ENCODE results near the gene EPX. TPM values are rescaled to one million over a fixed set of nuclear protein-coding genes. Genes with fewer than 3 reads are reported as not detected.
"Not testable (repeated sequence)": the region's sequence is repeated elsewhere in the genome, so short reads cannot be mapped to it uniquely, and the experiment has no call there.

The EPX gene
- polyA plus RNA-seq (2013, experiment 1 of 2), result 0.01 TPM
- polyA plus RNA-seq (2013, experiment 2 of 2), result not detected

- Histone ChIP-seq H3K9ac (ENCODE audit: low read length) (no peak within 1 kb of the TSS), H2BK5ac (ENCODE audit: low read length) (no peak within 1 kb of the TSS), H3K79me2 (ENCODE audit: control insufficient read depth, insufficient read depth, low read length) (no peaks in the 10 kb centered on the region), H3K4me1 (ENCODE audit: control insufficient read depth, low read depth, low read length) (no peaks in the 10 kb centered on the region), H3K79me1 (ENCODE audit: low read length) (no peaks in the 10 kb centered on the region), H2AK5ac (ENCODE audit: low read length) (no peak within 1 kb of the TSS), H2BK15ac (replicated peaks; ENCODE audit: low read depth) (no peak within 1 kb of the TSS), H3K36me3 (ENCODE audit: control insufficient read depth, insufficient read depth, low read length) (no peaks in the 10 kb centered on the region), H4K5ac (ENCODE audit: low read length) (no peak within 1 kb of the TSS), H3K23ac (ENCODE audit: low read length) (no peak within 1 kb of the TSS), H3K4ac (ENCODE audit: low read depth, low read length) (no peak within 1 kb of the TSS), H4K8ac (ENCODE audit: low read depth, low read length) (no peak within 1 kb of the TSS), H3K4me3 (ENCODE audit: low read length) (no peak within 1 kb of the TSS), H3K18ac (ENCODE audit: low read length) (no peak within 1 kb of the TSS), H3K27ac (ENCODE audit: low read depth, low read length) (no peak within 1 kb of the TSS), H3K4me2 (ENCODE audit: low read length) (no peak within 1 kb of the TSS), H3K56ac (ENCODE audit: low read length) (no peak within 1 kb of the TSS), H2BK120ac (ENCODE audit: low read depth, low read length) (no peak within 1 kb of the TSS), H3K27me3 (ENCODE audit: insufficient read depth, low read length, poor library complexity) (no peaks in the 10 kb centered on the region)
- no peak for DNase-seq
- WGBS (ENCODE audit: extremely low coverage, insufficient coverage, low lambda C conversion rate), result no CpG with 5 or more reads among the region's 6 CpGs
Measured at GRCh38 chr17:58192612-58193011, at the start of gene EPX. Gene EPX, plus strand, starts transcription at chr17:58192726. Its CDS starts 121 bp downstream, at chr17:58192847.

GRCh38 chr17:58143335-58143734 is 49.2 kb upstream of the EPX start:
- H2BK120ac ChIP-seq (ENCODE audit: low read depth, low read length); H3K4ac ChIP-seq (ENCODE audit: low read depth, low read length): not testable (repeated sequence)
- WGBS (ENCODE audit: extremely low coverage, insufficient coverage, low lambda C conversion rate), result no CpG with 5 or more reads among the region's 4 CpGs

GRCh38 chr17:58144801-58145200 is 47.7 kb upstream of the EPX start:
- Histone ChIP-seq H3K18ac (ENCODE audit: low read length) (no peak overlapping the region), H3K27ac (ENCODE audit: low read depth, low read length) (no peak overlapping the region), H3K23ac (ENCODE audit: low read length) (no peak overlapping the region), H3K9ac (ENCODE audit: low read length) (no peak overlapping the region), H3K27me3 (ENCODE audit: insufficient read depth, low read length, poor library complexity) (no peaks in the 10 kb centered on the region), H2AK5ac (ENCODE audit: low read length) (no peak overlapping the region), H3K4me2 (ENCODE audit: low read length) (no peak overlapping the region), H3K56ac (ENCODE audit: low read length) (no peak overlapping the region), H3K4me1 (ENCODE audit: control insufficient read depth, low read depth, low read length) (no peaks in the 10 kb centered on the region), H3K4me3 (ENCODE audit: low read length) (no peak overlapping the region), H2BK5ac (ENCODE audit: low read length) (no peak overlapping the region), H4K5ac (ENCODE audit: low read length) (no peak overlapping the region), H3K36me3 (ENCODE audit: control insufficient read depth, insufficient read depth, low read length) (no peaks in the 10 kb centered on the region), H3K79me1 (ENCODE audit: low read length) (no peaks in the 10 kb centered on the region), H4K8ac (ENCODE audit: low read depth, low read length) (no peak overlapping the region), H2BK120ac (ENCODE audit: low read depth, low read length) (no peak overlapping the region), H2BK15ac (replicated peaks; ENCODE audit: low read depth) (no peak overlapping the region), H3K4ac (ENCODE audit: low read depth, low read length) (no peak overlapping the region), H3K79me2 (ENCODE audit: control insufficient read depth, insufficient read depth, low read length) (no peaks in the 10 kb centered on the region)
- no peak for DNase-seq
- WGBS (ENCODE audit: extremely low coverage, insufficient coverage, low lambda C conversion rate), result no CpG with 5 or more reads among the region's 1 CpG

More at GRCh38 chr17:58143335-58143734, 49.2 kb upstream of the EPX start:
- not testable (repeated sequence) for H4K8ac ChIP-seq (ENCODE audit: low read depth, low read length); H3K79me1 ChIP-seq (ENCODE audit: low read length); H3K23ac ChIP-seq (ENCODE audit: low read length); H3K4me2 ChIP-seq (ENCODE audit: low read length); H3K4me3 ChIP-seq (ENCODE audit: low read length); H3K79me2 ChIP-seq (ENCODE audit: control insufficient read depth, insufficient read depth, low read length); H3K27ac ChIP-seq (ENCODE audit: low read depth, low read length); DNase-seq; H4K5ac ChIP-seq (ENCODE audit: low read length); H3K27me3 ChIP-seq (ENCODE audit: insufficient read depth, low read length, poor library complexity); H2BK15ac ChIP-seq (replicated peaks; ENCODE audit: low read depth); H2BK5ac ChIP-seq (ENCODE audit: low read length); H2AK5ac ChIP-seq (ENCODE audit: low read length); H3K36me3 ChIP-seq (ENCODE audit: control insufficient read depth, insufficient read depth, low read length); H3K4me1 ChIP-seq (ENCODE audit: control insufficient read depth, low read depth, low read length); H3K9ac ChIP-seq (ENCODE audit: low read length); H3K56ac ChIP-seq (ENCODE audit: low read length); H3K18ac ChIP-seq (ENCODE audit: low read length)

GRCh38 chr17:58147930-58148434 is 44.5 kb upstream of the EPX start, which contains the start of gene OR4D1:
Gene OR4D1, plus strand, starts transcription at chr17:58148384. Its CDS starts 6,770 bp downstream, at chr17:58155154.
- DNase-seq, result no peak
- Histone ChIP-seq H3K9ac (ENCODE audit: low read length) (no peak within 1 kb of the TSS), H2AK5ac (ENCODE audit: low read length) (no peak within 1 kb of the TSS), H3K18ac (ENCODE audit: low read length) (no peak within 1 kb of the TSS), H4K8ac (ENCODE audit: low read depth, low read length) (no peak within 1 kb of the TSS), H3K27me3 (ENCODE audit: insufficient read depth, low read length, poor library complexity) (no peaks in the 10 kb centered on the region), H4K5ac (ENCODE audit: low read length) (no peak within 1 kb of the TSS), H2BK120ac (ENCODE audit: low read depth, low read length) (no peak within 1 kb of the TSS), H3K79me2 (ENCODE audit: control insufficient read depth, insufficient read depth, low read length) (no peaks in the 10 kb centered on the region), H2BK5ac (ENCODE audit: low read length) (no peak within 1 kb of the TSS), H2BK15ac (replicated peaks; ENCODE audit: low read depth) (no peak within 1 kb of the TSS), H3K4ac (ENCODE audit: low read depth, low read length) (no peak within 1 kb of the TSS), H3K23ac (ENCODE audit: low read length) (no peak within 1 kb of the TSS), H3K56ac (ENCODE audit: low read length) (no peak within 1 kb of the TSS), H3K36me3 (ENCODE audit: control insufficient read depth, insufficient read depth, low read length) (no peaks in the 10 kb centered on the region), H3K4me3 (ENCODE audit: low read length) (no peak within 1 kb of the TSS), H3K79me1 (ENCODE audit: low read length) (no peaks in the 10 kb centered on the region), H3K27ac (ENCODE audit: low read depth, low read length) (no peak within 1 kb of the TSS), H3K4me1 (ENCODE audit: control insufficient read depth, low read depth, low read length) (no peaks in the 10 kb centered on the region), H3K4me2 (ENCODE audit: low read length) (no peak within 1 kb of the TSS)
- no CpG with 5 or more reads among the region's 1 CpG for WGBS (ENCODE audit: extremely low coverage, insufficient coverage, low lambda C conversion rate)

- Histone ChIP-seq H3K9ac (ENCODE audit: low read length) (no peak overlapping the region), H2BK15ac (replicated peaks; ENCODE audit: low read depth) (no peak overlapping the region), H3K56ac (ENCODE audit: low read length) (no peak overlapping the region), H4K8ac (ENCODE audit: low read depth, low read length) (no peak overlapping the region), H3K4me1 (ENCODE audit: control insufficient read depth, low read depth, low read length) (no peaks in the 10 kb centered on the region), H3K79me1 (ENCODE audit: low read length) (no peaks in the 10 kb centered on the region), H3K4me3 (ENCODE audit: low read length) (no peak overlapping the region), H3K36me3 (ENCODE audit: control insufficient read depth, insufficient read depth, low read length) (no peaks in the 10 kb centered on the region), H2BK120ac (ENCODE audit: low read depth, low read length) (no peak overlapping the region), H3K23ac (ENCODE audit: low read length) (no peak overlapping the region), H3K27me3 (ENCODE audit: insufficient read depth, low read length, poor library complexity) (no peaks in the 10 kb centered on the region), H3K4me2 (ENCODE audit: low read length) (no peak overlapping the region), H3K4ac (ENCODE audit: low read depth, low read length) (no peak overlapping the region), H2AK5ac (ENCODE audit: low read length) (no peak overlapping the region), H2BK5ac (ENCODE audit: low read length) (no peak overlapping the region), H3K18ac (ENCODE audit: low read length) (no peak overlapping the region), H4K5ac (ENCODE audit: low read length) (no peak overlapping the region), H3K27ac (ENCODE audit: low read depth, low read length) (no peak overlapping the region), H3K79me2 (ENCODE audit: control insufficient read depth, insufficient read depth, low read length) (no peaks in the 10 kb centered on the region)
- no CpG with 5 or more reads among the region's 3 CpGs for WGBS (ENCODE audit: extremely low coverage, insufficient coverage, low lambda C conversion rate)
- DNase-seq, result no peak
Measured at GRCh38 chr17:58148609-58149008, 43.9 kb upstream of the EPX start.

- Histone ChIP-seq H2AK5ac (ENCODE audit: low read length) (no peak overlapping the region), H3K79me2 (ENCODE audit: control insufficient read depth, insufficient read depth, low read length) (no peaks in the 10 kb centered on the region), H3K23ac (ENCODE audit: low read length) (no peak overlapping the region), H3K4me2 (ENCODE audit: low read length) (no peak overlapping the region), H3K9ac (ENCODE audit: low read length) (no peak overlapping the region), H3K36me3 (ENCODE audit: control insufficient read depth, insufficient read depth, low read length) (no peaks in the 10 kb centered on the region), H3K4ac (ENCODE audit: low read depth, low read length) (no peak overlapping the region), H2BK120ac (ENCODE audit: low read depth, low read length) (no peak overlapping the region), H4K5ac (ENCODE audit: low read length) (no peak overlapping the region), H4K8ac (ENCODE audit: low read depth, low read length) (no peak overlapping the region), H2BK5ac (ENCODE audit: low read length) (no peak overlapping the region), H3K4me3 (ENCODE audit: low read length) (no peak overlapping the region), H3K79me1 (ENCODE audit: low read length) (no peaks in the 10 kb centered on the region), H3K4me1 (ENCODE audit: control insufficient read depth, low read depth, low read length) (no peaks in the 10 kb centered on the region), H2BK15ac (replicated peaks; ENCODE audit: low read depth) (no peak overlapping the region), H3K27me3 (ENCODE audit: insufficient read depth, low read length, poor library complexity) (no peaks in the 10 kb centered on the region), H3K27ac (ENCODE audit: low read depth, low read length) (no peak overlapping the region), H3K18ac (ENCODE audit: low read length) (no peak overlapping the region), H3K56ac (ENCODE audit: low read length) (no peak overlapping the region)
- WGBS (ENCODE audit: extremely low coverage, insufficient coverage, low lambda C conversion rate), result no CpG with 5 or more reads among the region's 6 CpGs
- DNase-seq, result no peak
Measured at GRCh38 chr17:58150394-58150793, 42.1 kb upstream of the EPX start.

All from mesendoderm (in vitro differentiated cells).